PFSK-1 (cell line): ENCODE data around the gene UMODL1.

Source experiments
- POLR2AphosphoS5 ChIP-seq: IDR thresholded peaks from 2 replicates; pipeline ENCODE4 v1.6.1; 2012; ENCODE audit warnings: low read depth, mild to moderate bottlenecking, control low read depth, low read length, moderate library complexity
- TF ChIP-seq, protein P1 (sequence below), 2 experiments: IDR thresholded peaks; 2 replicates each; pipeline versions ENCODE4 v1.6.1 to v1.8.0; 2011 to 2012; ENCODE audit warnings: low read depth in 2 of 2, low read length in 2 of 2, control low read depth in 1 of 2, inconsistent platforms in 1 of 2, mild to moderate bottlenecking in 1 of 2, moderate library complexity in 1 of 2; ENCODE audit not compliant: insufficient read depth in 1 of 2

DNA sequence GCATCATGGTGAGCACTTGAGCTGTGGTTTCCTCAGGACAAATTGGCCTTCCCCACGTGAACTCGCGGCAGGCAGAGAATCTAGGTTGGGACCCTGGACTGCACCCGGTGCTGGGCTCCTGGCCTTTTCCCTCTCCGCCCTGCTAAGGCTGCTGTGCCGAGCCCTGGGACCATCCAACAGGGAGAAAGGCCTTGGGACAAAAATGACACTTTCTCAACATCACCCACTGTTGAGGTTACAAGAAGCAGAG, 9.2 kb upstream of the UMODL1 start:
- TF ChIP-seq, protein P1, sequence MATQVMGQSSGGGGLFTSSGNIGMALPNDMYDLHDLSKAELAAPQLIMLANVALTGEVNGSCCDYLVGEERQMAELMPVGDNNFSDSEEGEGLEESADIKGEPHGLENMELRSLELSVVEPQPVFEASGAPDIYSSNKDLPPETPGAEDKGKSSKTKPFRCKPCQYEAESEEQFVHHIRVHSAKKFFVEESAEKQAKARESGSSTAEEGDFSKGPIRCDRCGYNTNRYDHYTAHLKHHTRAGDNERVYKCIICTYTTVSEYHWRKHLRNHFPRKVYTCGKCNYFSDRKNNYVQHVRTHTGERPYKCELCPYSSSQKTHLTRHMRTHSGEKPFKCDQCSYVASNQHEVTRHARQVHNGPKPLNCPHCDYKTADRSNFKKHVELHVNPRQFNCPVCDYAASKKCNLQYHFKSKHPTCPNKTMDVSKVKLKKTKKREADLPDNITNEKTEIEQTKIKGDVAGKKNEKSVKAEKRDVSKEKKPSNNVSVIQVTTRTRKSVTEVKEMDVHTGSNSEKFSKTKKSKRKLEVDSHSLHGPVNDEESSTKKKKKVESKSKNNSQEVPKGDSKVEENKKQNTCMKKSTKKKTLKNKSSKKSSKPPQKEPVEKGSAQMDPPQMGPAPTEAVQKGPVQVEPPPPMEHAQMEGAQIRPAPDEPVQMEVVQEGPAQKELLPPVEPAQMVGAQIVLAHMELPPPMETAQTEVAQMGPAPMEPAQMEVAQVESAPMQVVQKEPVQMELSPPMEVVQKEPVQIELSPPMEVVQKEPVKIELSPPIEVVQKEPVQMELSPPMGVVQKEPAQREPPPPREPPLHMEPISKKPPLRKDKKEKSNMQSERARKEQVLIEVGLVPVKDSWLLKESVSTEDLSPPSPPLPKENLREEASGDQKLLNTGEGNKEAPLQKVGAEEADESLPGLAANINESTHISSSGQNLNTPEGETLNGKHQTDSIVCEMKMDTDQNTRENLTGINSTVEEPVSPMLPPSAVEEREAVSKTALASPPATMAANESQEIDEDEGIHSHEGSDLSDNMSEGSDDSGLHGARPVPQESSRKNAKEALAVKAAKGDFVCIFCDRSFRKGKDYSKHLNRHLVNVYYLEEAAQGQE (IDR thresholded peaks at IDR 0.05; ENCODE audit: insufficient read depth in 1 of 2, low read depth in 2 of 2, low read length in 2 of 2), result no peak
- TF ChIP-seq POLR2AphosphoS5, result no peak
